ENCODE measurements around the gene VN1R5. TPM values are rescaled to one million over a fixed set of nuclear protein-coding genes. Genes with fewer than 3 reads are reported as not detected.

Gene VN1R5
- total RNA-seq, 4 donors from 2014 or later: not detected

GRCh38 chr1:247297263-247298123, 41.6 kb downstream of the VN1R5 start:
- TF ChIP-seq CTCF (IDR thresholded peaks at IDR 0.05; ENCODE audit: low read depth): no peak

- no peak for TF ChIP-seq CTCF (IDR thresholded peaks at IDR 0.05; ENCODE audit: low read depth)
These were observed 42.2 kb downstream of the VN1R5 start for GRCh38 chr1:247298124-247298481.

GRCh38 chr1:247298701-247299100, 42.8 kb downstream of the VN1R5 start:
- no peak for TF ChIP-seq CTCF (IDR thresholded peaks at IDR 0.05; ENCODE audit: low read depth)

- TF ChIP-seq CTCF (IDR thresholded peaks at IDR 0.05; ENCODE audit: low read depth): no peak
These were observed 44.0 kb downstream of the VN1R5 start for GRCh38 chr1:247299723-247300381.

GRCh38 chr1:247300491-247301175, 44.8 kb downstream of the VN1R5 start:
- TF ChIP-seq CTCF (IDR thresholded peaks at IDR 0.05; ENCODE audit: low read depth): no peak

- no peak for TF ChIP-seq CTCF (IDR thresholded peaks at IDR 0.05; ENCODE audit: low read depth)
These were observed 45.3 kb downstream of the VN1R5 start for GRCh38 chr1:247301176-247301540.

GRCh38 chr1:247303216-247303615, 47.3 kb downstream of the VN1R5 start:
- no peak for TF ChIP-seq CTCF (IDR thresholded peaks at IDR 0.05; ENCODE audit: low read depth)

Data from subcutaneous adipose tissue (tissue), 4 donors.